ENCODE measurements around the gene RAD9A. TPM values are rescaled to one million over a fixed set of nuclear protein-coding genes. Genes with fewer than 3 reads are reported as not detected.

The RAD9A gene
- 9.3 TPM for polyA plus RNA-seq (2013, experiment 1 of 2; ENCODE audit: insufficient read length)
- polyA plus RNA-seq (2013, experiment 2 of 2; ENCODE audit: insufficient read length), result 4.6 TPM

DNA sequence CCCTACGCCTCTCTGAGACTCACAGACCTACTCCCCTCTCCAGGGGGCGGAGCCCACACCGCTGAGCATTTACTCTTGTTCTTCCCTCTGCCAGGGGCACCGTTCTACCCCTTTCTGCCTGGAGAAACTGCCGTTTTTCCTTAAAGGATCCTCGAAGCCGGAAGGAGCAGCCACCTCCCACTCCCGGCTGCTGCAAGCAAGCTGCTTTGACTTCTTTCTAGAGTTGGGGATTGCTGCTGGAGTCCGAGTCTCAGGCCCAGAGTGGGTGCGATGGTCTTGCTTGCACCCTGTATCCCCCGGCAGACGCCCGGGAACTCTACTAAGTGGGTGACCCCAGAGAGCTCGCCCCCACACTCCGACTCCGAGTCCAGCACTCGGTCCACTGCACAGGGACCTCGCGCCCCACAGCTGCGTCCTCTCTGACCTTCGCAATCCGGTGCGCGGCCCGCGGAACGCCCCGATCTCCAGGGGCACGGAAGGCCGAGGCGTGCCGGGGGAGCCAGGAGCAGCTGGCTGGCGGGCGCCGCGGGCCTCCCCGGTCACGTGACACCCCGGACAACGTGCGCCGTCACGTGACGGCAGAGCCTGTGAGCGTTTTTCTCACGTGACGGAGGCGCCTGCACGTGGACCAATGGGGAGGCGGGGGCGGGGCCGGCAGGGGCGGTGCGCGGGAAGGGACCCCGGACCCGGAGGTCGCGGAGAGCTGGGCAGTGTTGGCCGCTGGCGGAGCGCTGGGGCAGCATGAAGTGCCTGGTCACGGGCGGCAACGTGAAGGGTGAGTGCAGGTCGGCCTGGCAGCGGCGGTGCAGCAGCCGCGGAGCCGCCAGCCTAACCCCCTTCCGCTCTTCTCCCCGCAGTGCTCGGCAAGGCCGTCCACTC lies at the start of gene RAD9A:
TSS of gene RAD9A (plus strand) at position 683 of the 879 bp plus-strand sequence. CDS start at position 742, 59 bp downstream.
- peak; percentile 95 for DNase-seq

DNA sequence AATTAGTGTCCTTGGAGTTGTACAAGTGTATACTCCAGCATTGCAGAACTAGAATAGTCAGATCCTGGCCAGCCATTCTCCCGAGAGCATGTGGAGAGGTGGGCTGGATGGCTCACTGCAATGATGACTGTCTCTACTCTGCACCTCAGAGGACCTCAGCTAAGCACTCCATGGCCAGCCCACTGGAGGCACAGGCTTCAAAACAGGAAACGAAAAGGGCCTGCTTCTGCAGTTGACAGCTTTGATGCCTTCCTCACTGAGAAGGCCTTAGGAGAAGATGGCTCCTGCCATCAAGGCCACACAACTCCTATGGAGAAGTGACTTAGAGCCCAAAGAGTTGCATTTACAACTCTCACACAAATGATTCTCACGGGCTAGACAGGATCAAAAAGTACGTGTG lies 47.5 kb upstream of the RAD9A start:
- DNase-seq, result no peak

DNA sequence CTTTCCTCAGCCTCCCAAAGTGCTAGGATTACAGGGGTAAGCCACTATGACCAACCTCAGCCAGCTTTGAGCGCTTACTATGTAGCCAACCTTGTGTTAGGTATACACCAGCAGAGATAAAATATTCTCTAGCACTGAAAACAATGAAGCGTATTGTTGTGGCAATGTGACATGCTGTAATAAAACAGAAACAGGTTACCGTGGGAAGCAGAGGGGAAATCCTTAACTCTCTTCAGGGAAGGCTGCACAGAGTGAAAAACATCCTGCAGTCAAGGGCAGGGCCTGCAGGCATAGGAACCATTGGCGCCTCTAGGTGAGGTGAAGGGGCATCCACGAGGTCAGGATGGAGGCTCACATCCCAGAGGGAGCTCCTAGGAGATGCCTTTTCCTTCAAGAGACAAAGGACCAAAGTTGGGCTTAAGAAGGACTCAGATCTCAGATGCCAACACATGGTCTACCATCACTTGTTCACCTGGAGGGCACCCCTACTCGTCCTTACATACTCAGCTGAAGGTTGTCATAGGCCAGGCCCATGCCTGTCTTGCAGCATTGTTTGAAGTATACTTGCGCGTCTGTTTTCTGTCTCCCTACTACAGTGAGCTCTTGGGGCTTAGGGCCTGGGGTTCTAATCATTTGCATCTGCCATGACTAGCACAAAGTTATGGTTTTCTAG lies 46.4 kb upstream of the RAD9A start:
- no peak for DNase-seq

DNA sequence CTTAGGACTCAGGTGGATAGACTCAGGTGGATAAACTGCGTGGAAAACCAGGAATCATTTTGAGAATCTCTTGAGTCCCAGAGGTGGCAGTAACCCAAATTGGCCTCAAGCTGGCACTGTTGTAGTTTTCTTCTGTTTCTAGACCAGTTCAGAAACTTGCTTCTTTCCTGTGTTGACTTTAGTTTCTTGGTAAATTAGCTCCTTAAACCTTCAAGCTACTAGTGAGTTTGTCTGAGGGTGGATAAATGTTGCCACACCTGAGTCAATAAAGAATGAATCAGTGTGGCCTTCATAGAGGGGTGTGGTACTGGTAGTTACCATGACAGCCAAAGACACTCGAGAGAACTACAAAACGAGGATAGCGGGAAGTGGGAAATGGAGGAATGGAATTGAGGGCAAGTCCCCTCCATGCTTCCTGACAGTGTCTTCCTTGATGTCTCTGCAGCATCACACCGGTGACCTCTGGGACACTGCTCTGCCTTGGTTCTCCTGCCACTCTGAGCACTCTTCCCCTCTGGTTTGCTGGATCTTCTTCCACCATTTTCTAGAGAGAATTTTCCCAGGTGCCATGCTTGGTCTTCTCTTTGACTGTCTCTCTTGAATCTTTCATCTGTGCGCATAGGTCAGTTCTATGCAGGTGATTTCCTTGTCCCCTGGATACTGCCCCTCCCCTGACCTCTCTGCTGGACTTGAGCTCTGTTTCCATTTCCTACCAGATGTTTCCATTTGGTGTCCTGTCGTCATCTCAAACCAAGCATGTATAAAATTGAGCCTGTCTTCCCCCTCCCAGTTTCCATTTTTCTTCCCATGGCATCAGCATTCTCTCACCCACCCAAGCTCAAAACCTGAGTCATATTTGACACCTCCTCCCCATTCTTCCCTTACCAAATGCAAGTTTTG lies 45.6 kb upstream of the RAD9A start:
- DNase-seq, result peak; percentile 48

DNA sequence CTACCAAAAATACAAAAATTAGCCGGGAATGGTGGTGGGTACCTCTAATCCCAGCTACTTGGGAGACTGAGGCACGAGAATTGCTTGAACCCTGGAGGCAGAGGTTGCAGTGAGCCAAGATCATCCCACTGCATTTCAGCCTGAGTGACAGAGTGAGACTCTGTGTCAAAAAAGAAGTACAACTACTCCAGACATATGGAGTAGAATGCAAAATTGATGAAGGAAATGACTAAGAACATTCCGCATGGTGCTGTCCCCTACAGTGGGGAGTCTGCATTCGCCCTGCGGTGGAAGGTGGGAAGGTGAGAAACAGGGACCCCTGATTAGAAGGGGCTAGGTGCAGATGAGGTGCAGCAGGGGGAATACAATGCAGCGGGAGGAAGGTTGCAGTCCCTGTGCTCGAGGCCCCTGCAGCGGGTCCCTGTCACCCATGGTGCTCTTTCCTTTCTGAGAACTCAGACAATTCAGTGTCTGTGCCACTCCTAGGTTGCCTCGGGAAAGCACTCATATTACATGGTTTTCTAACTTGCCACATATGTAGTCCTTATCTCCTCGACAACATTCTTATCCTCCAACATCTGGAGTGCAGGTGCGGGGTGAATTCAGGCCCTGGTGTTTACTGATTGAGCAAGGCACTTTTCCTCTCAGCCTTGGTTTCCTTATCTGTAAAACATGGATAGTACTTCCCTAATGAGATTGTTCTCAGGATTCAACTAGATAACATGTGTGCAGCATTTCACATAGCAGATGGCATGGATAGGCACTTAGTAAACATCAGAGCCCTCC lies 43.6 kb upstream of the RAD9A start:
- no peak for DNase-seq

DNA sequence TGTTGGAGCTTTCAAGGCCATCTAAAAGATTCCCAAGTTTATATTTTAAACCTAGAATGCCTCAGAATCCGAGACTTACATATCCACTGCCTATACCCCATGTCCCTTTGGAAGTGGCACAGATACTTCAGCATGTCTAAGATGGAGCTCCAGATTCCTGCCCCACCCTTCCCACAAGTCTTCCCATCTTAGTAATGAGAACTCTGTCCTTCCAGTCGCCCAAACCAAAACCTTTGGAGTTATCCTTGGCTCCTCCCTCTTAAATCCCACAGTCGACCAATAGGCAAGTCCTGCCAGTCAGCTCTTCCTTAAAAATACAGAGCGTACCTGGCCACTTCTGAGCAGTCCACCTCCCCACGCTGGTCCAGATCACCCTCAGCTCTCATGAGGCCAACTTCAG lies 42.8 kb upstream of the RAD9A start:
- no peak for DNase-seq

DNA sequence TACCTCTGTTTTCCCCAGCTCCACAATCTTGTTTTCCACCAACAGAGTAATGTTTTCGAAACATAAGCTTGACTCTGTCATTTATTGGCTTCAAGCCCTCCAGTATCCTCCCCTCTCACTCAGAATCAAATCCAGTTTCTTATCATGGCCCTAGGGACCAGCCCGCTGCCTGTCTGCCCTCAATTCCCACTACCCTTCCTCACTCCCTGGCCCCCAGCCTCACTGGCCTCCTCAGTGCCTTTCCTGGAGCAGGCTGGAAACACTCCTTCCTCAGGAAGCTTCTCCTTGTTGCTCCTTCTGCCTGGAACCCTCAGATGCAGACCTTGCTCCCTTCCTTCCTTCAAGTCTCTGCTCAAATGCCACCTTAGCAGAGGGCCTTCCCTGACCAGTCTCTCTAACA lies 42.3 kb upstream of the RAD9A start:
- DNase-seq, result no peak

DNA sequence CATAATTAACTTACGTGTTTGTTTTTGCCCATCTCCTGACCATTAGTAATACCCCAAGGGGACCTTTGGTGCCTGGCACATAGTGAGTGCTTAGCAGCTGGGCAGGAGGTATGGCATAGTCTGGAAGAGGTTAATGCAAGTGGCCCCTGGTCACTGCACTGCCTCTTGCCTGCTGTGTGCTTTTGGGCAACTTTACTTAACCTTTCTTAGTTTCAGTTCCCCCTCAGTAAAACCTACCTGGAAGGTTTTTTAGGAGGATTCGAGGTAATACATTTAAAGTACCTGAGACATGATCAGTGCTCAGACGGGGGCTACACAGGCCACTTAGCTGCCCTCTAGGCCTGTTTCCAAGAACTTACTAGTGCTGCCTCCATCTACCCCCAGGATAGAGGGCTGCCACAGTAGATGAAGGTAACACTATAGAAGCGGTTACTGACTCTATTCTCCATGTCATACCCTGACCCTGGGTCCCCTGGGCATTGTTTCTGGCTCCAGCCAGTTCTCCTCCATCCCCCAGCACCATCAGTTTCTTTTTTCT lies 41.8 kb upstream of the RAD9A start:
- no peak for DNase-seq

DNA sequence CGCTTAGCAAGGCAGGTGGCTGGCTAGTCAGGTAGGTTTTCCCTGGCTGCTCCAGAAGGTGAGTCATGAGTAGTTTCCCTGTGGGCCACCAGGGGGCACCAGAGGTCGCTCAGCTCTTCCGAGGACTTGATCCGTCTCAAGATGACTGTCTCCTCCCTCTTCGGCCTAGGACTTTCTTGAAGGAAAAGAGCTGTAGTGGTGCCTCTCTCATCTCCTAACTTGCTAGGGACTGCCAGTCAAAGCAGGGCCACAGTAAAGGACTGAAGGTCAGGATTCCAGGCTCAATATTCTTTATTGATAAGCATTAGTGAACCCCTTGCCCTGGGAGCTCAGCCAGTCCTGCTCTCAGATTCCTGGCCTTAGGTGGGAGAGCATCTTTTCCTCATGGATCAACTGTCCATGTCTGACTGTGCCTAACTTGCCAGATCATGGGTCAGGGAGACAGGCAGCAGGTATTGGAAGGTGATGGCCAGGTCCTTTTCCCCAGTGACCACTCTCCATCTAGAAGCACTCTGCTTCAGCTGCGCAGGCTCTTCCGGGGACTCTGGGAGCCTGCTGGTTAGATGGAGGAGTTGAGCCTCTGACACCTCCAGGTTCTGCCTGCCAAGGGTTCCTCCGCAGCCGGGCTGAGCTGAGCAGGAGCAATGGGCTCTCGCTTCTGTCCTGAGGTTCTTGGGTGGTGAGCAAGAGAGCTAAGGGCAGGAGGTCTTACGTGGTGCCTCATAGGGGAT lies 40.3 kb upstream of the RAD9A start:
- peak; percentile 76 for DNase-seq

DNA sequence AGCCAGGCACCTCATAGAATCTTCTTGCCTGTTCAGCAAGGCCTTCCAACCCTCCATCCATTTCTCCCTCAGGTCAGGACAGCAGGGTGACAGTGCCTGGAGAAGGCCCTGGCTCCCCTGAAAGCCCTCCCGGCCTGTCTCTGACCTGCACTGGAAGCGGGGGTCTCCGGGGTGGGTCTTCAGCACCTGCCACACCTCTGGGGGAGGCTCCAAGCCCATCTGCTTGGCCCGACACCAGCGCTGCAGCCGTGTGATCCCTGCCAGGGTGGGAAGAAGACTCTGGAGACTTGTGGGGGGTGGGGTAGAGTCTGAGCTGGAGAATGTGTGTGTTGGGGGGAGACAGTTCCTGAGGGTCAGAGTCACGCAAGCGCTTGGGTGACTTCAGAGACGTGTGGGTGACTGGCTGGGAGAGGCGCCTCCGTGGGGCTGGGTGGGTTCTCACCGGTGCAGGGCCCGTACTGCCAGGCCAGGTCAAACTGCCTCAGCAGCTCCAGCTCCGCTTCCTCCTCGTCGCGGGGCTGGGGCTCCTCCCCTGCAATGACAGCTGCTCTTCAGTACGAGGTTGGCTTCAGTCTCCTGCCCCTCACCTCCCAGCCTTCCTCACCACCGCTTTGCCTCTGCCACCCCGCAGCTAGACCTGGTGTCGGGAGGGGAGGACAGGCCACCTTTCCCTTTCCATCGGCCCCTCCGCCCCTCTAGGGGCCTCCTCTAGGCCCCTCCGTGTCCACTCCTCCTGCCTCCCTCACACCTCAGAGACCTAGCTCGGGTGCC lies 39.1 kb upstream of the RAD9A start:
- peak; percentile 46 for DNase-seq

DNA sequence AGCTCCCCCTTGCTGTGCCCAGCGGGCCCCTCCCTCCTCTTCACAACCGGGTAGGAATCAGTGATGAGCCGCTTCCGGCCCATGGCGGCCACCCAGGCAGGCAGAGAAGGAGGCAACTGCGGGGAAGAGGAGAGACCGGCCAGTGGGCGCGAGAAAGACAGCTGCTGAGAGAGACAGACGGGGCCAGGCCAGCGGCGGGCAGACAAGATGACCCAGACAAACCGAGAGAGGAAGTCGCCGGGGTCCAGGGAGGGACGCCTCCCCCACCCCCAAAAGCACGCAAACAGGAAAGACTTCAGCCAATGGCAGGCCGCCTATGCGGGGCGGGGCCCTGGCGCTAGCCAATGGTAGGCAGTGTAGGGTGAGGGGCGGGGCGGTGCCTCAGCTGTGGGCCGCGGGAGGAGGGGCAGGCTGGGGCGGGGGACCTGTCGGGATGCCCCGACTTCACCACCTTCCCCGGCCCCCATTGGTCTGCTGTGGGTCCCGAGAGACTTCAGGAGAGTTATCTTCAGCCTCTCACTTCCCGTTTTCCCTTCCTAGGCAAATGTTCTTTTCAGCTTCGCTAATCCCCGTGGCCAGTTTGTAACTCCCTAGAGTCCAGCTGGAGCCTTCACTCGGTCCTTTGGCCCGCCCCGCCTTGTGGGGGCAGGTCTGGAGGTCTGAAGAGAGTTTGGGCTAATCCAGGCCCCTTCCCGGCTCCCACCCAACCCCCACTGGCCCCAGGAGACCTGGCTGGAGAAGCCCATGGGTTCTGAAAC lies 38.3 kb upstream of the RAD9A start, which contains the start of gene POLD4:
TSS of gene POLD4 (minus strand) at position 230 of the 758 bp plus-strand sequence. CDS start at position 83, 147 bp downstream.
- DNase-seq, result peak; percentile 98

DNA sequence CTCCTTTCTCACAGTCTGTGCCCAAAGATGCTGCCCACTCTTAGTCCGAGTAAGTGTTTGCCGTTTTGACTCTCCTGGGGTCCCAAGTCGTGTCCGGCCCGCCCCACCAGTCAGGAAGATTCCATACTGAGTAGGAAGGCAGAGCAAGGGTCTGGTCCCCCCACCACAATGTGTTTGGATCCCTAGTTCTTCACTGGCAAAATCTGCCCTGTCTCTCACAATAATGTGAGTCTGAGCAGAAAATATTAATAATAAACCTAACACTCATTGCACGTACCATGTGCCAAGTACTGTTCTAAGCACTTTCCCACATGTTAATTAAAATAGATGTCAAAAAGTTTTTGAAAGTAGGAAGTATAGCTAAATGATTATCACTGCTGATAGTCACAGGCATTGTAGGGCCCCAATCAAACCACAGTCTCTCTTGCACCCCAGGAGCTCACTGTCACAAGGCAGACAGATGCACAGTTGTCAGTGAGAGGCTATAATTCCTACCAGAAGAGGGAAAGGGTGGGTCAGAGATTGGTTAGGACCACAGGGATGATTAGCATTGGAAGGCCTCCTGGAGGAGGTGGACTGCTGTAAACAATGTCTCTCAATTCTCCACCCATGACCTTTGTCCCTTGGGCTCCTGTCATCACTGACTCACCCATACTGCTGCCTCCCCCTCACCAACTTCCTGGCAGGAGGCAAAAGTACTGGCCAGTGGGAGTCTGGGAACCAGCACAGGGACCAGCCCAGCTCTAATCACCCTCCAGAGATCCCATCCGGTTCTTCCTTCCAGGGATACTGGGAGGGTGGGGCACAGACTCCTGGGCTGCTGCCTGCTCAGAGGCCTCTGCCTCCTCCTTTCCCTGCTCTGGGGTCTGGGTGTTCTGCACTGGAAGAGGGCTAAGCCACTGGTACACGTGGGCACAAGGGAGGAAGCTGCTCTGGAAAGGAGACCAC lies 37.4 kb upstream of the RAD9A start:
- DNase-seq, result peak; percentile 97

DNA sequence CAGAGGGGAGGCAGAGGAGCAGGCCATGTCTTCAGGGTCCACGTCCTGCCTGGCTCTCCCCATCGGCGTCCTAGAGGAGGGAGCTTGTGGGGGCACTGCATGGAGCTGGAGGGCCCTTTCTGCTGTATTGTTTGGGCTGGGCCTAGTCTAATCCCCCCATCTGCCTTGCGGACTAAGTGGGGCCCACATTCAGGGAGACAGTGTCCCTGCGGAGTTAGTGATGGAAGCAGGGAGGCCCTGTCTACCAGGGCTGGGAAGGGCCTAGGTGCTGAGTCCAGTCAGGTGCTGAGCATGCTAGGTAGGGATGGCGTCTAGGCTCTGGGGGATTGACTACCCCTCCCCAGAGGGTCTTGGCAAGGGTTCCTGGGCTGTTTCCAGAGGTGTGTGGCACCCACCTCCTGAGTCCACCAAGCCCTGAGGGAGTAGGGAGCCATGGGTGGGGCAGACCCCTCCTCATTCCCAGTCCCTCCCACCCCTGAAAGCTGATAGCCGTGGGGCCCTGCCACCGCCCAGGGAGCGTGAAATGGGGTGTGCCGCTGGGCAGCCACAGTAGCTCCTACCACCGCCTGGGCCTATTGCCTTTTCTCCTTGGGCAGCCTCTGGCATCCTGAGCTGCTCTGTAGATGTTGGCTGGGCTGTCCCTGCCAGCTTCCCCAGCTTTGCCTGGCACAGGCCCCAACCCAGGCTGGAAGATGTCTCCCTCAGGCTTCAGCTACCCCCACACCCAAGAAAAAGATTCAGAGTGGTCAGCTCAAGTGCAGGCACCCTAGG lies 36.6 kb upstream of the RAD9A start:
- DNase-seq, result no peak

DNA sequence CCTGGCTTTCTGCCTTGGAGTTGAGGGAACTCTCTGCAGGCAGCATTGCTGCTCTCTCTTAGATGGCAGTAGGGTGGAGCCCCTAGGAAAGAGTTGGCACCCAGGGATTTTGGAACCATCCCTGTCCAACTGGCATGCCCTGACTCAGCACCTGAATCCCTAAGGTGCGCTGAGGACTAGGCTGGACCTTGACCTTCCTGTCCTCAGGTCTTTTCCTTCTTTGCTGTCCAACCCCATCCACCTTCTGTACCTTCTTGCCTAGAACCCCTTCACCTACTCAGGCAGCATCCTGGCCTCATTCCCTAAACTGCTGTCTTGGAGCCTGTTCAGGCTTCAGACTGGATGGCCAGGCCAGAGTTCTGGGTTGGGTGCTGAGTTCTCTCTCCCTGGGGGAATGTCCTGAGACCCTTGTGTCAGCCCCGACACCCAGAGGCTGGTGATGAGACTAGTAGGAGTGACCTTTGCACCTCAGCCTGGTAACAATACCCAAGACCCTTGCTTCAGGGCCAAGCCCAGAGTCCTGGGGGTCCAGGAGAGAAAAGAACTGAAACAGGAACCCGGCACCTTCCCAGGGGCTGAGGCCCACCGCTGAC lies 35.9 kb upstream of the RAD9A start:
- DNase-seq, result no peak

DNA sequence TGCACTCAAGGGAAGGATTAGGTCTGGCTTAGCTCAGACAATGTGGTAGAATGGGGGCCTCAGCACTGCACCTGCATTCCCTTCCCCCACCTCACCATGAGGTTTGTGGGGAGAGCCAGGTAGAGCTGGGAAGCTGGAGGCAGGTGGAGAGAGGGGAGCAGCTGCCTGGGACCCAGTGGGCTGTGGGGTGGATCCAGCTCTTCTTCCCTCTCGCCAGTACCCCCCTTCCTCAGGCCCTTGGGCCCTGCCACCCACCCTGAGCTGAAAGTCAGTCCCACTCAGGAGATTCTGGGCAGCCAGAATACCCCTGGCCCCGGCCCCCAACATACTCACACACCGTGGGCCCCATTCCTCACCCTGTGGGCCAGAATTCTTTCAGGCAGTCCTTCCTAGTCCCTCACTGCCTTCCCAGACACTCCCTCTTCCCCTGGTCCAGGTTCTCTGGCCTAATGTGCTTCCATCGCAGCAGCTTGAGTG lies 35.4 kb upstream of the RAD9A start:
- DNase-seq, result no peak

DNA sequence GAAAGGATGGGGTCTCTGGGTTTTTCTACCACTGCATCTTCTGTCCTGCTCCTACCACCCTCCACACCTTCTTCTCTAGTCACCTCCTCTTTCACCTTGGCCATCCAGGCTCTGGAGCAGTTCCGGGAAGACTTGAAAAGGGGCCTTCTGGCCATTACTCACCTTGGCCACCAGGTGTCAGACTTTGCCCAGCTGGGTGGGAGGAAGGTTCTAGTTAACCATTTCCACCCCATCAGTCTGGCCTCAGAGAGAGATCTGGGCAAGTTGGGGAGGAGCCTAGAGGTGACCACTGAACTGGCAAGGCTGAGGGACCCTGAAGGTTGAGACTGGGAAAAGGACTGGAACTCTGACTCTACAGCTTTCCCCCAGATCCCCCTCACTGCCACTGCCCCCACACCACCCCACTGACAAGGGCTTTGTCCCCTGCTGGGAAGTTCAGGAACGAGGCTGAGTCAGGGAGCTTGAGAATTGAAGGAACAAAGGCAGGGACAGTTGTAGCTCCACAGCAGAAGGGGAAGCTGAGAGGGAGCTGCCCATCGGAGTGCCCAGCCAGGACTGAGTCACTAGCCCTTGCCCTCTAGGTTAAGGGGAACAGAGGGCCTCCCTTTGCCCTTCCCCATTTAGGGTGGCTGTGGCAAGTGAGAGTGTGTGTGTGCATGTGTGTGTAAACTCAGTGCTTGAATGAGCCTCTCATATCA lies 34.8 kb upstream of the RAD9A start:
- DNase-seq, result peak; percentile 82

All from fibroblast of skin of back (primary cell).